Pancreas (tissue), 10 donors: ENCODE data around the gene SLC39A11. TPM values are rescaled to one million over a fixed set of nuclear protein-coding genes. Genes with fewer than 3 reads are reported as not detected.

ENCODE experiments used
- ATAC-seq, 4 donors: fragments of 200-7000 bp; cut with Tn5 transposase; one replicate each; pipeline versions ENCODE4 v1.8.0 to v1.9.1; 2020; ENCODE audit warnings: mild to moderate bottlenecking in 4 of 4, moderate library complexity in 4 of 4
- DNase-seq, 6 donors: peaks; one replicate each; pipeline ENCODE4 v3.0.0-alpha.2; 2020
- FAIRE-seq: peaks from 2 replicates; lab custom pipeline; 2012; peaks lifted over from hg19 to GRCh38; lab: Jason Lieb, UNC
- H3K27ac ChIP-seq, 4 donors: fragments of 200-600 bp; sonication (generic); 1 replicate in 3 of 4; 2 replicates in 1 of 4; pipeline versions ENCODE4 v1.5.0 to v1.8.0; 2020
- H3K27me3 ChIP-seq, 4 donors: fragments of 200-600 bp; one replicate each; pipeline ENCODE4 v1.8.0; 2021
- H3K36me3 ChIP-seq, 3 donors: fragments of 200-600 bp; sonication (generic) in 1 of 3; one replicate each; pipeline versions ENCODE4 v1.5.0 to v1.8.0; 2020 to 2021
- H3K4me1 ChIP-seq, 3 donors: fragments of 200-600 bp; one replicate each; pipeline ENCODE4 v1.8.0; 2021
- H3K4me3 ChIP-seq, 4 donors: fragments of 200-600 bp; sonication (generic) in 2 of 4; one replicate each; pipeline versions ENCODE4 v1.5.0 to v1.8.0; 2020 to 2021
- H3K9me3 ChIP-seq, 4 donors: fragments of 200-600 bp; one replicate each; pipeline ENCODE4 v1.8.0; 2021
- WGBS, 2 donors: extraction: QIAGEN DNeasy Blood & Tissue Kit; methylation state at CpG; one replicate each; pipeline ENCODE4 v1.1.7; 2013; 5-methylcytosine and 5-hydroxymethylcytosine counted together
- intact Hi-C, 3 donors: fragments of 100-400 bp; cut with DNase I; formaldehyde crosslinking; loops; one replicate each; pipeline versions ENCODE4 v1.11.1 to v1.14.2; 2022
- polyA plus RNA-seq, 2 donors: library from polyadenylated mRNA; stranded (reverse); fragments of 200-250 nt; gene quantifications; one replicate each; pipeline ENCODE4 v1.2.3, GENCODE V29; 2013
- total RNA-seq, 6 donors: library from RNA; stranded (reverse); fragmentation: NEBNext Ultra II Directional in 4 of 6; extraction: Animal tissue kit (Norgen Biotek cat#: 25700) in 4 of 6; gene quantifications; one replicate each; pipeline versions ENCODE4 v1.2.1 to v1.2.4, GENCODE V29; 2021 to 2023
- TF ChIP-seq, protein P1 (sequence below), 4 donors: fragments of 200-600 bp; sonication (generic) in 3 of 4; IDR thresholded peaks; one replicate each; pipeline versions ENCODE4 v1.5.0 to v1.8.0; 2021; ENCODE audit warnings: antibody characterized with exemption in 4 of 4
- donor health status: healthy with polysubstance abuse.
- donor health status: DM: no; HTN: no; CAD: no; lungs with moderate emphysema.
- donor health status: DM: no; HTN: no; CAD: no.
- donor health status: control.
- donor health status: control.
- donor health status: Bipolar disorder and iron deficiency.
- donor health status: DM: yes; HTN: yes; CAD: no.
- donor health status: DM: no; HTN: no; CAD: no.
- donor health status: DM: no; HTN: no; CAD: no.
- donor health status: DM: yes; HTN: yes; CAD: no.

Gene SLC39A11
- total and polyA plus RNA-seq, 8 donors = 7.9 to 32.9 (median 19.9) TPM

DNA sequence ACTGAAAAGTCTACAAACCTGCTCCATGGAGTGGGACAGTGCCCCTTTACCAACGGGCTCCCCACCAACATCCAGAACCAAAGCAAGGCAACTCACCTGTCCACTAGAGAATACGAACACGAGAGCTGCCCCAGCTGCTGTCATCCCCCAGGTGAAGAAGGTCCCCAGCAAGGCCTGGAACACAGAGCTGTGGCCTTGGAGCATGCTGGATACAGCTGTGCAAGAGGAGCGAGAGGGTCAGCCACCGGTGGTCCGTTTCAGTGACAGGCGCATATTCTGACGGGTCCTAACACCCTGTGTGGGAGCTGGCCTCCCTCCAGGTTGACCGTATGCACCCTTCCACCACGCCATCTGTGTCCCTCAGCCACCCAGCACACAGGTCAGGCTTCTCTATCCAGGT is 3.9 kb downstream of the SLC39A11 start:
- H3K27me3 ChIP-seq = no peaks in the 10 kb centered on the region
- no peak overlapping the region for H3K4me3 ChIP-seq
- H3K36me3 ChIP-seq = peaks cover 0 to 12% (median 0%) of the 10 kb centered on the region in 3 donors
- TF ChIP-seq, protein P1, sequence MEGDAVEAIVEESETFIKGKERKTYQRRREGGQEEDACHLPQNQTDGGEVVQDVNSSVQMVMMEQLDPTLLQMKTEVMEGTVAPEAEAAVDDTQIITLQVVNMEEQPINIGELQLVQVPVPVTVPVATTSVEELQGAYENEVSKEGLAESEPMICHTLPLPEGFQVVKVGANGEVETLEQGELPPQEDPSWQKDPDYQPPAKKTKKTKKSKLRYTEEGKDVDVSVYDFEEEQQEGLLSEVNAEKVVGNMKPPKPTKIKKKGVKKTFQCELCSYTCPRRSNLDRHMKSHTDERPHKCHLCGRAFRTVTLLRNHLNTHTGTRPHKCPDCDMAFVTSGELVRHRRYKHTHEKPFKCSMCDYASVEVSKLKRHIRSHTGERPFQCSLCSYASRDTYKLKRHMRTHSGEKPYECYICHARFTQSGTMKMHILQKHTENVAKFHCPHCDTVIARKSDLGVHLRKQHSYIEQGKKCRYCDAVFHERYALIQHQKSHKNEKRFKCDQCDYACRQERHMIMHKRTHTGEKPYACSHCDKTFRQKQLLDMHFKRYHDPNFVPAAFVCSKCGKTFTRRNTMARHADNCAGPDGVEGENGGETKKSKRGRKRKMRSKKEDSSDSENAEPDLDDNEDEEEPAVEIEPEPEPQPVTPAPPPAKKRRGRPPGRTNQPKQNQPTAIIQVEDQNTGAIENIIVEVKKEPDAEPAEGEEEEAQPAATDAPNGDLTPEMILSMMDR (IDR thresholded peaks at IDR 0.05) = no peak
- H3K27ac ChIP-seq = no peak overlapping the region
- no peak for FAIRE-seq
- peaks cover 0 to 20% (median 6%) of the 10 kb centered on the region in 3 donors for H3K4me1 ChIP-seq
- no peak for ATAC-seq
- 79 to 82% methylated on average over 10 of the region's 10 CpGs for WGBS, 2 donors
- intact Hi-C loops = no loop called here
- no peak for DNase-seq
- H3K9me3 ChIP-seq = no peaks in the 10 kb centered on the region

DNA sequence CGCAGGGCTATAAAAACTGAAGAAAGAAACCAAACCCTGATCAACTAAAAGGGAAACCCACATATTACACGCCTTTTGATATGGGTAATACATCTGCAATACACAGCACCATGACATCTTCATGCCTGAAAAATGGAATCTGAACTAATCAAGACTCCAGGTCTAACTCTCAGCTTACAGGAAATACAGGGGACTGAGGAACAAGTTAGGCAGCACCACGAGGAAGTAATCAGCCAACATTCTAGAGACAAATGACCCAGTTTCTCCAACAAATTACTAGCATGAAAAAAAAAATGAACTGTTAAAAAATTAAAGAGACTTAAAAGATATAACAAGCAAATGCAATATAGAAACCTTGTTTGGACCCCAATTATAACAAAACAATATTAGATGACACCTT is 9.1 kb downstream of the SLC39A11 start:
- 50 to 62% methylated on average over 3 of the region's 3 CpGs for WGBS, 2 donors
- DNase-seq = no peak
- intact Hi-C loops = no loop called here
- peaks cover 0 to 15% (median 0%) of the 10 kb centered on the region in 3 donors for H3K36me3 ChIP-seq
- no peak overlapping the region for H3K27ac ChIP-seq
- no peaks in the 10 kb centered on the region for H3K9me3 ChIP-seq
- no peaks in the 10 kb centered on the region for H3K4me1 ChIP-seq
- TF ChIP-seq, protein P1 (IDR thresholded peaks at IDR 0.05) = no peak
- H3K4me3 ChIP-seq = no peak overlapping the region
- no peaks in the 10 kb centered on the region for H3K27me3 ChIP-seq
- no peak for FAIRE-seq
- no peak for ATAC-seq

DNA sequence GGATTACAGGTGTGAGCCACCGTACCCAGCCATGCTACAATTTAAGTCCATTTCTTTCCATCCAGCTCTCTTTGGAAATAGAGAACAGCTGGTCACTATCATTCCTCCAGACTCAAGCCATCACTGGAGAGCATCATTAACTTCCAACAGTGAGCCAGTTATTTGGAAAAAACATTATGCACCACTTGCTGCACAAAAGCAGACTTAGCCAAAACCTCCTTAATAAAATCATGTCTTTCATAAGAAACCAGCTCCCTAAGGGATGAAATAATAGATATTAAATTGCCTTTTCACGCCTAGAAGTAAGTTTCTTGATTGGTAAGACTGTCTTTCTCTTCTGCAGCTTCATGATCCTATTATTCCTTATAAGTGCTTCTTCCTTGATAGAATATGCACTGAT is 17.9 kb downstream of the SLC39A11 start:
- Histone ChIP-seq H3K9me3 (no peaks in the 10 kb centered on the region), H3K4me1 (no peaks in the 10 kb centered on the region), H3K27me3 (no peaks in the 10 kb centered on the region), H3K4me3 (no peak overlapping the region), H3K27ac (no peak overlapping the region), H3K36me3 (no peaks in the 10 kb centered on the region)
- TF ChIP-seq, protein P1 (IDR thresholded peaks at IDR 0.05) = no peak
- intact Hi-C loops = no loop called here
- FAIRE-seq = no peak
- DNase-seq = no peak
- ATAC-seq = no peak
- WGBS, 2 donors = 91 to 98% methylated on average over 2 of the region's 2 CpGs

DNA sequence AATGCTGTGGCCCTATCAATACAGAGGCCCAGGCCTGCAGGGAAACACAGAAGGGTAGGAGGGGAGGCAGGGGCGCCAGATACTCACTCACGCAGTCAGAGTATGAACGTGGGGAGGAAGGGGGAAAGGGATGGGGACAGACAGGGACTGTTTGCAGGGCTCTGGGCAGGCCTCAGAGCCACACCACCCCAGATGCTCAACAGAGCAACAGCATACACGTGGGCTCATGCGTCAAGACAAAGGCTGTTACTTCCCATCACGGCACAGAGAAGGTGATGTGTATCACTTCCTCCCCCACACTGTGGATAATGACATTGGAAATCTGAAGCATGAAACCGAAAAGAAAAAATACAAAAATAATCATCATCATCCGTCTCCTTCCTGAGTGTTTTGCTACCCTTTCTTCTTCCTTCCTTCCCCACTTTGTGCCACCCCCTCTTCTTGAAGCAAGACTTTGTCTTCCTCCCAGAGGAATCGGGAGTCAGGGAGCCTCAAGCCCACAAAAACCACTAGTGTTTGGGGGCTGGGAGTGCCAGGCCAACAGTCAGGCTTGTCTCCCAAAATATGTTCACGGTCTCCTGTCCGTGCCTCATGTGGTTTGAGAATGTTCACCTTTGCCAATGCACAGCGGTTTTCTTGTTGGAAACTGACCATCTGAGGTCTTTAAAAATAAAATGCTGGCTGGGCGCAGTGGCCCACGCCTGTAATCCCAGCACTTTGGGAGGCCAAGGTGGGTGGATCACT is 20.1 kb downstream of the SLC39A11 start:
- intact Hi-C loops = no loop called here
- H3K36me3 ChIP-seq = no peaks in the 10 kb centered on the region
- H3K9me3 ChIP-seq = no peaks in the 10 kb centered on the region
- H3K4me3 ChIP-seq = no peak overlapping the region
- peaks cover 0 to 3% (median 0%) of the 10 kb centered on the region in 3 donors for H3K4me1 ChIP-seq
- FAIRE-seq (no peak), ATAC-seq (no peak), DNase-seq (no peak)
- no peak overlapping the region for H3K27ac ChIP-seq
- WGBS, 2 donors = 90 to 94% methylated on average over 14 of the region's 14 CpGs
- H3K27me3 ChIP-seq = no peaks in the 10 kb centered on the region
- TF ChIP-seq, protein P1 (IDR thresholded peaks at IDR 0.05) = no peak
